GM10266 (cell line): Measurements from ENCODE around the gene TDRD5.

Experiments used
- DNase-seq: peaks from one replicate; pipeline ENCODE4 v3.0.0; 2012; ENCODE audit errors: extremely low spot score
- CTCF ChIP-seq: IDR thresholded peaks from 2 replicates; pipeline ENCODE4 v1.5.1; 2012; ENCODE audit warnings: mild to moderate bottlenecking, low read depth; ENCODE audit not compliant: control insufficient read depth, insufficient read depth; ENCODE audit errors: missing control alignments

TDRD5 gene

GRCh38 chr1:179591592-179592580, at the start of gene TDRD5:
Gene TDRD5 (plus strand): TSS chr1:179591832. CDS start chr1:179592616, 784 bp downstream.
- DNase-seq: peak; percentile 36
- no peak for TF ChIP-seq CTCF

- no peak for TF ChIP-seq CTCF
- DNase-seq: no peak
Observed at GRCh38 chr1:179545321-179545720, 46.3 kb upstream of the TDRD5 start.

- DNase-seq: no peak
- no peak for TF ChIP-seq CTCF
Observed at GRCh38 chr1:179547021-179547535, 44.6 kb upstream of the TDRD5 start.

DNA sequence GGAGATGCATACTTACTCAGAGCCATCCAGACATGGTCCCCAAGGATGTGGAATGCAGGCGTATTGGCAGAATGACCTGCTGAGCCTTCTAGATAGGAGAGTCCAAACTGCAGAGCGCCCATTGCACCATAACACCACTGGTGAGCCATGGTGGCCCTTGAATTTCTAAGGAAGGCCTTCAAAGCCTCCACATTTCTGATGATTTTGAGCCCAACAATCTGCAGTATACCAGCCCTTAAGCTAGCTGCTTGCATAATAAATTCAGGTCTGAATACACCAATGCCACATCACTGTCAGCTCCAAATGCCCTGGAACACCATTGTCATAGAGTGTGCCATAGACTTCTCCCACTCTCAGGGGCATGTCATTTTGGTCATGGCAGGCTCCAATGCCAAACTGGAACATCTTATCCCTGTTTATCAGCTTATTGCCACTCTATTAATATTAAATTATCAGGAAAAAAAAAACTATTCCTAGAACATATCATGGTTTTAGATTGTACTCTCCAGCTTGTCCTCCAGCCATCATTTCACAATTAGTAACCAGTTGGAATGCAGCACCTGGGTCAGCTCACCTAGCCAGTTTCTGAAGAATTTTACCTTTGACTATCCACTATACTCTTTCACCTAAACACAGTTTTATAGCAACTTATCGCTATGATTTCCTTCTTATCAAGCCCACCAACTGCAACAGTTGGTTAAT, 42.8 kb upstream of the TDRD5 start:
- no peak for TF ChIP-seq CTCF
- DNase-seq: no peak

GRCh38 chr1:179549368-179549700, 42.3 kb upstream of the TDRD5 start:
- no peak for TF ChIP-seq CTCF
- no peak for DNase-seq

DNA sequence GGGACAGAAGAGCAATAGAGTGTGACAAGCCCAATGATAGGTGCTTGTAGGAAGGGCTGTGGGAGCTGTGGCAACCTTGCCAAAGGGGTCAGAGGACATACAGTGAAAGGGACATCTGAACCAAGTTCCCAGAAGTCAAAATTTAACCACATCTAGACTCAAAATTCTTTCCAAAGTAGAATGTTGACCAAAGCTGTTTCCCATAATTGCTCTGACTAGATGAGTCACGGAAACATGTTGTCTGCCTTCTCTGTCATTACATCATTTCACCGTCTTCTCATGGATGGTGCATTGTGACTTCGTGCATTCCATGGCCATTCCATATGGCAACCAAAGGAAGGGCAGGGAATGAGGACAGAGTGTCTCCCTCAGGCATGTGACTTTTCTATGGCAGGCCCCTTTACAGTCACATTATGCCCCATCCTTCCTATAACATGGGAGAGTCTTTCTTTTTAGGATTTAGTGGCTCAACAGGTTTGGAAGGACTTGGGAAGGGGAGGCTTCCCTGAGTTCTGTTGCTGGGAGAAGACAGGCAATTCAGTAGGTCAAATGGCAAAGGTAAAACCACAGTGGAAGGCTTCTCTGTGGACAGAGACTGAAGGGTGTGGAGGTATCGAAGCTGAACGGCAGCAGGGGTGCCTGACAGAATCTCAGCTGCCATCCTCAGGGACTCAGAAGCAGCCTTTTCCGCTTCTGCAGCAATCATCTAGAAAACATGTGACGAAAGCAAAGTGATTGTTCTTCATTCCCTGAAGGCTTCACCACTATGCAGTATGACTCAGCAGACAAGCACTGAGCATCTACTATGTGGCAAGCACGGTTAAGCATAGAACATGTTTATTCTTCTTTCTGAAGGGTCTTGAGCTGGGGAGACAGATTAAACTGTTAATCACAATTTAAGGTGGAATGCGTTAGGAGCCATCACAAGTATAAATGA, 40.6 kb upstream of the TDRD5 start:
- TF ChIP-seq CTCF: no peak
- DNase-seq: no peak
